NCI-H1694 treated with DMSO at 0.1 percent for 48 hours (cell line): ENCODE measurements around the gene NFATC1.

ENCODE experiments used
- DNase-seq: peaks from one replicate; lab custom pipeline; 2025; lab: John Stamatoyannopoulos, UW

Gene NFATC1

DNA sequence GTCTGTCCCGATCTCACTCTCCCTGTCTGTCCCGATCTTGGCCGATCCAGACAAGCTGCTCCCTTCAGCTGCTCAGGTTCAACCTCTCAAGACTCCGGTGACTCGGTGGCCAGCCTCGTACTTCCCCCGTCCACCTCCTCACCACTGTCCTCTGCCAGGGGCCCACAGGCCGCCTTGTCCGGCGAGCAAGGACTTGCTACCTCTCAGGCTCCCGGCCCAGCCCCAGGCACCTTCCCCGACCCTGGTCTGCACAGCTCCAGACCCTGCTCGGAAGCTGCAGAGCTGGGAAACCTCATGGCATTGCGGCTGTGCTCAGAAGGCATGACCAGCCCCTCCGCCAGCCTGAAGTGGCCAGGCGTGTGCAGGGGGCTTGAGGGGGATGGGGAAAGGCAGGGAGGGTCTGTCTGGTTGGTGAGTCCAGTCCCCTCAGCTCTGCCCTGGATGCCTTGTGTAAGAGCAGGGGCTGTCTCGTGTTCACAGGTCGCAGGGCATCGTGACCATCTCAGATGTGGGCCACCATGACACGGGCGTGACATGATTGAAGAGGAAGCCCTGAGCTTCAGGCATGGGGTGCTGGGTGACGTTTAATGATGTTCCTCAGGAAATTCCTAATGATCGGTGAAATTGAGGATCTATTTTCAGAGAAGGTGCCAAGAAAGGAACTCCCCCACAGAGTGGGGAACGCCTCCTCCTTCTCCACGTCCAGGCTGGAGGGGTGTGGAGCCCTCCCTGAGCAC is 162.6 kb downstream of the NFATC1 start:
- DNase-seq, result no peak

DNA sequence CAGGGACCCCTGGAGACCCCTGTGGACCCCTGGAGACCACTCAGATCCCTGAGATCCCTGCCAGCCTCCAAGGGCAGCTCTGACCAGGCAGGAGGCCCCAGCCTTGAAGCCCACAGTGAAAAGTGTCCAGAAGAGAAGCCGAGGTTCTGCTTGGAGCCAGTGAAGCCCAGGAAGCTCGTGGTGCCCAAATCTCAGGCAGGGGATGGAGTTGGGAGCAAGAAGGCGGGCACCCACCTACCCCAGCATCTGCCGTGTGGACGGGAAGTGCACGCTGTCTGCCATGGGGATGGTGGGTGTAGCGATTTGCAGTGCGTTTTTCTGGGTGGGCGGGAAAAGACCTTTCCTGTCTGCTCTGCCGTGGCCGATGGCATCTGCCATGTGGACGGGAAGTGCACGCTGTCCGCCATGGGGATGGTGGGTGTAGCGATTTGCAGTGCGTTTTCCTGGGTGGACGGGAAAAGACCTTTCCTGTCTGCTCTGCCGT is 163.2 kb downstream of the NFATC1 start:
- DNase-seq, result no peak

DNA sequence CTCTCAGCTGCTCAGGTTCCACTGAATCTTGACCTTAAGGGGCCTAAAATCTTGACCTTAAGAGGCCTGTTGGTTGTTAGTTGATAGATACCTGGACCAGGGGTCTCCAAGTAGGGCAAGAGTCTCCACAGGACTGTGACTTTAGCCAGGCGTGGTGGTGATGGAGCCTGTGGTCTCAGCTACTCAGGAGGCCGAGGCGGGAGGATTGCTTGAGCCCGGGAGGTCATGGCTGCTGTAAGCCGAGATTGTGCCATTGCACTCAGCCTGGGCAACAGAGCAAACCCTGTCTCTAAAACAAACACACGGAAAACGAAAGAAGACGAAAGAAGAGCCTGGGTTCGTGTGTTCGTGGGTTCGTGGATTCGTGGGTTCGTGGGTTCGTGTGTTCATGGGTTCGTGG is 163.7 kb downstream of the NFATC1 start:
- DNase-seq, result no peak

DNA sequence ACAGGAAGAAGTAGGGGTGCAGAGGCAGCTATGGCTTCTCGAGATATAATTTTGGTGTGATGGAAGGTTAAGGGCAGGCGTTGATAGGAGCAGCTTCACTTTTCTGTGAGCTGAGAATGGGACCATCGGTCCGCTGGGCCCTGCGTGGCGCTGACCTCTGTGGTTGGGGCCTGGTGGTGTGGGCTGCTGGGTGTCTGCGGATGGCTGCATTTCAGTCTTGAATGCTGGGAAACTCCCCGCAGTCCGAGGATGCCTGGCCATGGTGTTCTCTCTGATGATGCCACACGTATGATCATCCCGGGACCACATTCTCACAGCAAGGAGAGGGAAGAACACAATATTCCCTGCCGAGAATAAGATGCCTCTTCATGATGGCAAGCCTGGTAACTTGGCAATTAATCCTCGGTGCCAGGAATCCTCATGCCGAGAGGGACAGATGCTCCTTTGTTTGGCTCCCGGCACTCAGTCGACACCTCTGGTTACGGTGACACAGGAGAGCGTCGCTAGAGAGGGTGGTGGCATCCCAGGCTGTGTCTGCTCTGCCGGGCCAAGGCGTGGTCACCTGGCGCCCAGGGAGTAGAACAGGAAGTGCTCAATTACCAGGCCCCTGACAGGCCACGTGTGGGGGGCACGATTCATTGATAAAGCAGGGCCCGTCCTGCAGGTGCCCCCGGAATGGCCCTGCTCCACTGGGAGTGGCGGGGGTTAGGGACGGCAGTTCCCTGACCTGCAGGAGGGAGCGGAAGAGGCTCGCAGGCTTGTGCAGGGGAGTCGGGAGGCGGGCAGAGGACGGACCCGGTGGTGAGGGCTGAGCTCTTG is 164.5 kb downstream of the NFATC1 start:
- no peak for DNase-seq

DNA sequence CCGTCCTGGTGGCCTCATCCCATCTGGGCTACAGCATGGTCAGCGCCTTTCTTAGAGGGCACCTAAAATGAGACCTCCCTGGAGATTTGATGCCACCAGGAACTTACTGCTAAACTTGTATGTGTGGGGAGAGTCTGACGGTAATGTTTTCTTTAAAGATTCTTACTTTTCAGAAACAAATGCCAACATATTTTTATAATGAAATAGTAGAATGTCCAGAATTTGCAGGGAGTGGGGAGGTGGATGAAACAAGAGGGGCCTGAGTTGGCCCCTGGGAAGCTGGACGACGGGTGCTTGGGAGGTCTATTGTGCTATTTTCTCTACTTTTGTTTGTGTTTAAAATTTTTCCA is 165.1 kb downstream of the NFATC1 start:
- no peak for DNase-seq

DNA sequence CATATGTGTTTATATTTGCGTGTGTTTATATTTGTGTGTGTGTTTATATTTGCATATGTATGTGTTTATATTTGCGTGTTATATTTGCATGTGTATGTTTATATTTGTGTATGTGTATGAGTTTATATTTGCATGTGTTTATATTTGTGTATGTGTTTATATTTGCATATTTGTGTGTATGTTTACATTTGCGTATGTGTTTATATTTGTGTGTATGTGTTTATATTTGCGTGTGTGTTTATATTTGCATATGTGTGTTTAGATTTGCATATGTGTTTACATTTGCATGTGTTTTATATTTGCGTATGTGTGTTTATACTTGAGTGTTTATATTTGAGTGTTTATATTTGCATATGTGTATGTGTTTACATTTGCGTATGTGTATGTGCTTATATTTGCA is 168.2 kb downstream of the NFATC1 start:
- no peak for DNase-seq

DNA sequence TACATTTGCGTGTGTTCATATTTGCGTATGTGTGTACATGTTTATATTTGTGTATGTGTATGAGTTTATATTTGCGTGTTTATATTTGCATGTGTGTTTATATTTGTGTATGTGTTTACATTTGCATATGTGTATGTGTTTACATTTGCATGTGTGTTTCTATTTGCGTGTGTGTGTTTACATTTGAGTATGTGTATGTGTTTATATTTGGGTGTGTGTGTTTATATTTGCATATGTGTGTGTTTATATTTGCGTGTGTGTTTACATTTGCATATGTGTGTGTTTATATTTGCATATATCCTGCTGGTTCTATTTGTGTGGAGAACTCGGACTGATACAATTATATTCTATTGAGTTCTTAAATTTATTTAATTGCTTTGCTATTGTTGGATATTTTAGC is 168.7 kb downstream of the NFATC1 start:
- DNase-seq, result no peak

DNA sequence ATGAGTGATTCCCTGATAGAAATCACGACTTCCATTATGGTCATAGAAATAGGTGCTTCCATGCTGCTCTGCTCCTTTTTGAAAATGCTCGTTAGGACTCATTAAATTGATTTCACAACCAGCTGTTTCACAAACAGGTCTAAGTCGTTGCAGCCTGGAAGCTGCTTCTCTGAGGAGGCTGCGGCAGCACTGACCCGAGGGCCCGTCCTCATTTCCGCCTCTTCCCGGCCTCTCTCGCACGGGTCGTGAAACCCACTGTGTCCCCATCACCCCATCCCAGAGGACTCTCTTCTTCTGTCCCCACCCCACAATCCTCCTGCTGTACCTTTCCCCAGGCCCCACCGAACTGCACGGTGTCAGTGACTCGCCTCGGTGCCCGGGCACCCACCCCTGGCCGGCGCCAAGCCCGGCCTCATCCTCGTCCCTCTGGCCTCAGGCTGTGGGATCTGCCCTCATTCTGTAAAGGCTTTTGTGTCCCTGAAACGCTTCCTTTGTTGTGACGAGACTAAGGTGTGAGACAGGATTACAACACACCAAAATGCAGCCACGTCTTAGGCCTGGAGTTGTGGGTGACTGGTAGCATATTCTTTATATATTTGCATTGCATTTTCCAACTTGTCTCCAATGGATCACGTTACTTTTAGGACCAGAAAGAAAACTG is 171.2 kb downstream of the NFATC1 start:
- DNase-seq, result no peak

DNA sequence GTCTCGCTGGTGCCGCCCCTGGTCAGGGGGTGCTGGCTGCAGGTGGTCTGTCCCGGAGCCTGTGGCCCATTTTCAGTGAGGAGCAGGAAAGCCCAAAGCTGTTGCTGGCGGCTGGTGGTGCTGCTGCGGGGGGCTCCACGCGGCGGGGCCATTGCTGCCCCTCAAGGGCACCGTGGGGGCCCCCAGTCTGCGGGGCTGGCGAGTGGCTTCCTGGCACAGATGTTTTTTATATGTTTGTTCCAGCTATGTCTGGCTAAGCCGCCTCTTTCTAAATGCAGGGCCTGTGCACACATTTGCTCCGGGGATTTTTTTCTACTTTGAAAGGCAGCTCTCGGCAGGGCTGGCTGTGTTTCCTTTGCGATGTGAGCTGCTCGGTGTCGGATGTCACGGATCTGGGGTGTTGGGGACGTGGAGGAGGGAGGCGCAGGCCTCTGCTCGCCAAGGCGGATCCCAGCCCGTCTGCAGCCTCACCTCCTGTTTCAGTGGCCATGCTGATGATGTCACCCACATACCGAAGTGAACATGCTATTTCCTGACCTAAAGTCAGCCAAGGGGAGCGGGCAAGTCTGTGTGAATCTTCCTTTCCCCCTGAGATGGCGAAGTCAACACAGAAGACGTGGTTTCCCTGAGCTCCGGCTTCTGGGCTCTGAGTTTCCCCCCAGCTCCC is 171.9 kb downstream of the NFATC1 start:
- DNase-seq, result no peak

DNA sequence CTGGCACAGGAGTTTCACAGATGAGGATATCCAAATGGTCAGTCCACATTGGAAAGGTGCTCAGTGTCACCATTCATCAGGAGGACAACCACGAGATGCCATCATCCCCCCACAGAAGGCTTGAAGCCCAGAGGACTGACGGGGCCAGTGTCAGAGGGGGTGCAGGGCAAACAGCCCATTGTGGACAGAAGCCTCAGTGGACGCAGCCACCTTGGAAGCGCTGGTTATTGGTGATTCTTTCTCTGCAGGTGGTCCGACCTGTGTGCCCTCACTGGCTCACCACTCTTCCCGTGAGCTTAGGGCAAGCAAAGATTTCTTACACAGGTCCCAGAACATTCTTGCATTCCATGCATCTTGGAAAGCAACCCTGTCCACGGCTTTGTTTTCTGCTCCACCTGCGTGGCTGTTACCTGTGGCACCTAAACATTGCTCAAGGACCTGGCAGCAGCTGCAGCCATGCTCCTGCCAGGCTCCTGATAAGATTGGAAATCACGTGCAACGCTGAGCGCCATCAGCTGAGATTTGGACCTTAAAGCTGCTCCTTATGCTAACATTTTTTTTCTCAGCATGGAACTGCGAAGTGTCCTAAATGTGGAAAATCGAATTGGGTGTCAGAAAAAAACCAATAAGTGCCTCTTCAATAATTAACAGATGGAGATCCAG is 172.9 kb downstream of the NFATC1 start:
- no peak for DNase-seq

DNA sequence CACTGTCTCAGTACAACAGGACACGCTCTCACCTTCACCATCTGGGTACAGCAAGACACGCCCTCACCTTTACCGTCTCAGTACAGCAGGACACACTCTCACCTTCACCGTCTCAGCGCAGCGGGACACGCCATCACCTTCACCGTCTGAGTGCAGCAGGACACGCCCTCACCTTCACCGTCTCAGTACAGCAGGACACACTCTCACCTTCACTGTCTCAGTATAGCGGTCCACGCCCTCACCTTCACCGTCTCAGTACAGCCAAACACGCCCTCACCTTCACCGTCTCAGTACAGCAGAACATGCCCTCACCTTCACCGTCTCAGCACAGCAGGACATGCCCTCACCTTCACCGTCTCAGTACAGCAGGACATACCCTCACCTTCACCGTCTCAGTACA is 174.0 kb downstream of the NFATC1 start:
- DNase-seq, result no peak

DNA sequence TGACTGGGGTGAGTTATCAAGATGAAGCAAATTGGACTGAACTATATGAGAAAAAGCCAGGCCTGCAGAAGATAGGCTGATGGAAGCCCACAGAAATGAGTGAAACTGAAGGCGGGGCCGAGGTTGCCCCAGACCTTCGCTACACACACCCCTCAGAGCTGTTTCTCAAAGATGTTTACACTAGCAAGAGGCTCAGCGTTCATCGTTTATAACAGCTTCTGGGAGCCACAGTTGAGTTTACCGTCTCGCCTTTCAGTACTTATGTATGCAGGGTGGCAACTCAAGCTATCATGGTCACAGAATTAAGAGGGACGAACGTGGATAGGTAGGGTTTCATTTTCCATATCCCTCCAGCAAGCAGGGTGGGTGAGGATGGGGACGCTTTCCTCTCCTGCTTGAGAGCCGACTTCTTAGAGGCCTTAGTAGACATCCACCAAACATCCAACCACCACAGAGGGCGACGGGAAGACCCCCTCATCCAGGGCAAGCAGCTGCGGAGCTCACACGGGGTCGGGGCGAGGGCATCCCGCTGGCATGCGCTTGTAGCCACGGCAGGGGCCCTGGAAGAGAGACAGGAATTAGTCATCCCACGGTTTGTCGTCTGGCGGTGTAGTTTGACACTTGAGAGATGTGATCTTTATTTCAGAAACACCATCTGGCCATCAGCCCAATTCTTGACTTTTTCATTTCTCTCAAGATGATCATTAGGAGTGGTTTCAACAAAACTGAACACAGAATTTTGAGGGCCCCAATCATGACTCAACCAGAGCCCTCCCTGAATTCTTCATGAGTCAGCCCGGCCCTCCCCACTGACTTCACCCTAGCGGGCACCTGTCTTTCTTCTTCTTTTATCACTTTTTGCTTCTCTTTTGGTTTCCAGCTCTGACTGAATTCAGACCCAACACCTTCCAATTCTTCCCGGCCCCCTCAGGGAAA is 174.8 kb downstream of the NFATC1 start:
- DNase-seq, result no peak

DNA sequence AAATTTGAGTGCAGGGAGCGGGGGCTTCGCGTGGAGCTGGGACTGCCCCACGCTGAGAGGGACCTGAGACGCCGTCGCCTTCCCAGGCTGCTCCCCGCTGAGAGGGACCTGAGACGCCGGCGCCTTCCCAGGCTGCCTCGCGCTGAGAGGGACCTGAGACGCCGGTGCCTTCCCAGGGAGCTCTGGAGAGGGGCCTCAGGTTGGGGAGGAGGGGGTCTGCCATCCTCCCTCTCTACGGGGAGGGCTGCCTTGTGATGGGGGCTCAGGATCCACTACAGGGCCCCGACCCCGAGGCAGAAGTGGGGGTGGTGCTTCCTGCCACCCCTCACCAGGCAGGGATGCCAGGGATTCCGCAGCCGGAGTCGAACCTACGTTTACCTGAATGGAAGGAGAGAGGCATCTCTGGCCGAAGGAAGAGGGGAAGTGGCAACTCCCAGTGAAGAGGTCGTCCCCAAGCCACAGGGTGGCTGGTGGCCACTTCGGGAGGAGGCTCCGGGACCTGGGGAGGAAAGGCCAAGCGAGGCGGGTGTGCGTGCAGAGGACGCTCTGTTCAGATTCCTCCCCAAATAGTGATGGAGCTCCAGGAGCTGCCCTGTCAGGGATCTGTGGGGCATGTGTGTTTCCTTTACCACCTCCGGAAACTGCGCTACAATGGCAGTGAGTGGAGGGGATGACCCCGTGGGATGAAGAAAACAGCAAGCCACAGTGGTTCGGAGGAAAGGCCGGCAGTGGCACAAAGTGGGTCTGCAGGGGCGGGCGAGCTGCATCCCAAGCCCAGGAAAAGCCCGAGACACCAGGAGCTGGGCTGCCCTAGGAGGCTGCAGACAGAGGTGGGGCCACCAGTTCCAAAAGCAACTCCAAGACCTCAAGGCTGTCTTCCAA is 175.7 kb downstream of the NFATC1 start:
- no peak for DNase-seq

DNA sequence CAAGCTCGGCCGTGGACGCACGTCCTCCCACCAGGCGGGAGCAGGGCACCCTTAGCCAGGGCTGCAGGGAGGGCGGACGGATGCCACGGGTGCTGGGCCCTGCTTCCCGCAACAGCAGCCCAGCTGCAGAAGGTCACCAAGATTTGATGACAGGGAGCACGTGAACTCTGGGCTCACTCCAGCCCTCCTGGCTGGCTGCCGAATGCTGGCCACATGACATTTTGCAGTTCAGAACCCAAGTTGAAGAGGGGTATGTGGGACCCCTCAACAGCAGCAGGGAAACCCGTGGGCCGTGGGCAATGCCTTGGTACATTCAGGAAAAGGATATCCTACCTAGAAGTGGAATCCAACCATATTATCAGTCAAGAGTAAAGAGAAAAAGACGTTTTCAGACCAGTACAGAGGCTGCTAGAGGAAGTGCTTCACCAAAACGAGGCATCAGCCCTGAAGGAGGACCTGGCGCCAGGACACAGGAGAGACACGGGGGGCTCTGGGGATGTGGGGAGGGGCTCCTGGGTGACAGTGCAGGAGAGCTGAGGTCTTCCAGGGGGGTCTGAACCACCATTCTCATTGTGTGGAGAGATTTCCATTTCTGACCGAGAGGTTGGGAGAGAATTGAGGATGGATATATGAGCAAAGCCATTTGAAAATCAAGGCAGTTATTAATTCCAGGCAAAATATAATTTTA is 176.5 kb downstream of the NFATC1 start:
- DNase-seq, result no peak

DNA sequence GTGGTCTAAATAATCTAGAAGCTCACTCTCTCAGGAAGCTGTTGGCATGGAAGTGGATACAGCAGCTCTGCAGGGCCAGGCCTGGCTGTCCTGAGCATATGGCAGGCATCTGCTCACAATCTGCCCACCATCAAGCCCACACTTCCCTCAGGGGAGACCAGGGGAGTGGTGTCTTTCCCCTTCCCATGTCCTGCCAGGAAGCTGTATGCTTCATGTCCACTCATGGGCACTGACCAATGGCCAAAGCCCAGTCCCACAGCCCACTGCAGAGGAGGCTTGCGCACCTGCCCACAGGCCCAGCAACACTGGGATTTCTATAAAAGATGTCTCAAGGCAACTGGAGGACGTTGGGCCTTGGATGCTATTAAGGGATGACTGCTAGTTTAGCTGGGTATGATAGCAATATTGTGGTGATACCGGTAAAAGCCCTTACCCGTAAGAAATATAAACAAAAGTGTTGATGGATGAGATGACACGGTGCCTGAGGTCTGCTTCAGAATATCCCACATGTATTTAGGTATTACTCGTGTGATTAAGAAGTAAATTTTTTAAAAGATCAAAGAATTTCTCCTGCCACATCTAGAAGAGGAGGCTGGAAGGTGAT is 177.2 kb downstream of the NFATC1 start:
- no peak for DNase-seq

DNA sequence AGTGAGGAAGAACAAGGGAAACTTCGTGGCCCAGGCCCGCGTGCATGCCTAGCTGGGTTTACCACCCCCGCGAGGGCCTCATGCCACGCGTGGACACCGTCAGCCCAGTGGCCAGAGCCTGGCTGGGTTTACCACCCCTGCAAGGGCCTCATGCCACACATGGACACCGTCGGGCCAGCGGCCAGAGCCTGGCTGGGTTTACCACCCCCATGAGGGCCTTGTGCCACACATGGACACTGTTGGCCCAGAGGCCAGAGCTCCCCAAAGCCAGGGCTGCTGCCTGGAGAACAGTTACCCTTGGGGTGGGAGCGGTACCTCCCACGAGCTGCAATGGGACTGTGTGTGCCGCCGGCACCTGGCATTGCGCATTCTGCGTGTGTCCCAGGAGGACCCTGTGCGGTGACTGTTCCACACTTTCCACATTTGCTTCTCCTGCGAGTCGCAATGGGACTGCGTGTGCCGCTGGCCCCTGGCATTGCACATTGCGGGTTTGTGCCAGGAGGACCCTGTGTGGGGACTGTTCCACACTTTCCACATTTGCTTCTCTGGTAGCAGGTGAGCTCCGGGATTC is 178.3 kb downstream of the NFATC1 start:
- no peak for DNase-seq

DNA sequence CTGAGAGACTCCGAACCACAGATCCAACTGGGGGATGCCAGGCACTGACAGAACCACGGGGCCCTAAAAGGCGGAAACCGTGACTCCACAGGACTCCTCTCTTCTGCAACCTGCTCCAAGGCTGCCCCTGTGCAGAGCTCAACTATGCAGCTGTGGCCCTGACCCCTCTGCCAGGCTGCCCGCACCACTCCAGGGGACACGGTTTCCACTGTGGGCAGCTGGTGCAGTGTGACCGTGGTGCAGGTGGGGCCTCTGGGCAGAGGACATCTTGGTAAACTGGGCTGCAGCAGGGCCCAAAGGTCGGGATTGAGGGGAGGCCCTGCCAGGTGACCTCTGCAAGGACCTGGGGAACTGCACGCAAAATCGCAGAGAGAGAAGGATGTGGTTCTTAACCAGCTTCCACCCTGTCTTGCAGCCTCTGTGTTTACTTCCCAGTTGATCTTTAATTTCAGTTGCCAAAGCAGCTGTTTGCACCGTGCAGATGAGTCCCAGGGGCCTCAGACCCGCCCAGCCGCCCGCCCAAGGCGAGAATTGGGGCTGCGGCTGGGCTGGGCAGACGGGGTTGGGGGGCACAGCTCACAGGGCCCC is 179.3 kb downstream of the NFATC1 start:
- no peak for DNase-seq
